H9 (cell line): ENCODE measurements around the gene CCDC13. TPM values are rescaled to one million over a fixed set of nuclear protein-coding genes. Genes with fewer than 3 reads are reported as not detected.

Experiments used
- DNase-seq: peaks from one replicate; pipeline ENCODE4 v3.0.0-alpha.2; 2017
- H2AFZ ChIP-seq: one replicate; pipeline ENCODE4 v1.6.1; 2013; ENCODE audit warnings: mild to moderate bottlenecking, low read length, control low read depth, moderate library complexity
- H2AK5ac ChIP-seq: 2 replicates; pipeline ENCODE4 v1.6.1; 2013; ENCODE audit warnings: low read length, control low read depth, mixed read lengths; ENCODE audit not compliant: insufficient read length
- H2BK120ac ChIP-seq: one replicate; pipeline ENCODE4 v1.6.1; 2013; ENCODE audit warnings: low read depth, mild to moderate bottlenecking, low read length, control low read depth, inconsistent platforms; ENCODE audit not compliant: poor library complexity, severe bottlenecking
- H2BK12ac ChIP-seq: 2 replicates; pipeline ENCODE4 v1.6.1; 2013; ENCODE audit warnings: low read length, control low read depth, mixed read lengths, low read depth; ENCODE audit not compliant: insufficient read length
- H2BK15ac ChIP-seq: 2 replicates; pipeline ENCODE4 v1.6.1; 2013; ENCODE audit warnings: low read depth, low read length, control low read depth
- H2BK20ac ChIP-seq: one replicate; pipeline ENCODE4 v1.6.1; 2013; ENCODE audit warnings: low read depth, mild to moderate bottlenecking, low read length, control low read depth, inconsistent platforms; ENCODE audit not compliant: poor library complexity, severe bottlenecking
- H2BK5ac ChIP-seq: 2 replicates; pipeline ENCODE4 v1.6.1; 2013; ENCODE audit warnings: low read length, control low read depth, mixed read lengths; ENCODE audit not compliant: insufficient read length
- H3K14ac ChIP-seq: 2 replicates; pipeline ENCODE4 v1.6.1; 2013; ENCODE audit warnings: low read length, control low read depth; ENCODE audit not compliant: insufficient read depth
- H3K18ac ChIP-seq: 2 replicates; pipeline ENCODE4 v1.6.1; 2013; ENCODE audit warnings: low read depth, mild to moderate bottlenecking, mixed read lengths, low read length, control low read depth; ENCODE audit not compliant: insufficient read length
- H3K23ac ChIP-seq: 2 replicates; pipeline ENCODE4 v1.6.1; 2013; ENCODE audit warnings: low read length, control low read depth, mixed read lengths, low read depth; ENCODE audit not compliant: insufficient read length
- H3K23me2 ChIP-seq: 2 replicates; pipeline ENCODE4 v1.6.1; 2013; ENCODE audit warnings: low read depth, mild to moderate bottlenecking, mixed read lengths, low read length, control low read depth; ENCODE audit not compliant: insufficient read length, poor library complexity, severe bottlenecking
- H3K27ac ChIP-seq: 2 replicates; pipeline ENCODE4 v1.5.1; 2013; ENCODE audit warnings: low read length, control low read depth, mixed read lengths, low read depth; ENCODE audit not compliant: insufficient read length
- H3K27me3 ChIP-seq: 2 replicates; pipeline ENCODE4 v1.6.1; 2013; ENCODE audit warnings: low read length, control low read depth, inconsistent platforms; ENCODE audit not compliant: insufficient read depth
- H3K4ac ChIP-seq: 2 replicates; pipeline ENCODE4 v1.6.1; 2013; ENCODE audit warnings: low read depth, mild to moderate bottlenecking, control low read depth, inconsistent platforms, low read length, moderate library complexity
- H3K4me1 ChIP-seq: 2 replicates; pipeline ENCODE4 v1.6.1; 2013; ENCODE audit warnings: low read length, control low read depth, inconsistent platforms; ENCODE audit not compliant: insufficient read depth
- H3K4me2 ChIP-seq: 2 replicates; pipeline ENCODE4 v1.6.1; 2013; ENCODE audit warnings: low read length, control low read depth, mixed read lengths; ENCODE audit not compliant: insufficient read length, insufficient read depth
- H3K56ac ChIP-seq: 2 replicates; pipeline ENCODE4 v1.6.1; 2013; ENCODE audit warnings: low read depth, mild to moderate bottlenecking, mixed read lengths, low read length, control low read depth; ENCODE audit not compliant: insufficient read length
- H3K79me1 ChIP-seq: 2 replicates; pipeline ENCODE4 v1.6.1; 2013; ENCODE audit warnings: low read depth, mild to moderate bottlenecking, moderate library complexity, low read length, control low read depth, inconsistent platforms; ENCODE audit not compliant: insufficient read depth, poor library complexity, severe bottlenecking
- H3K79me2 ChIP-seq: 2 replicates; pipeline ENCODE4 v1.6.1; 2013; ENCODE audit warnings: low read length, control low read depth, inconsistent platforms; ENCODE audit not compliant: insufficient read depth
- H3K9ac ChIP-seq: 2 replicates; pipeline ENCODE4 v1.6.1; 2013; ENCODE audit warnings: low read length, control low read depth, mixed read lengths; ENCODE audit not compliant: insufficient read length; ENCODE audit errors: extremely low read depth
- H3K9me3 ChIP-seq: one replicate; pipeline ENCODE4 v1.6.1; 2013; ENCODE audit warnings: low read depth, low read length, inconsistent platforms; ENCODE audit not compliant: control insufficient read depth
- H3T11ph ChIP-seq: one replicate; pipeline ENCODE4 v1.6.1; 2013; ENCODE audit warnings: mild to moderate bottlenecking, low read length, control low read depth, inconsistent platforms
- H4K20me1 ChIP-seq: one replicate; pipeline ENCODE4 v1.6.1; 2013; ENCODE audit not compliant: control insufficient read depth, insufficient read length, insufficient read depth
- H4K5ac ChIP-seq: 2 replicates; pipeline ENCODE4 v1.6.1; 2013; ENCODE audit warnings: low read depth, mild to moderate bottlenecking, mixed read lengths, low read length, control low read depth; ENCODE audit not compliant: insufficient read length
- H4K8ac ChIP-seq: replicated peaks from 2 replicates; pipeline ENCODE4 v1.6.1; 2013; ENCODE audit warnings: low read length, control low read depth, mixed read lengths, low read depth; ENCODE audit not compliant: insufficient read length
- H4K91ac ChIP-seq: 2 replicates; pipeline ENCODE4 v1.6.1; 2013; ENCODE audit warnings: low read depth, mild to moderate bottlenecking, moderate library complexity, mixed read lengths, low read length, control low read depth; ENCODE audit not compliant: insufficient read length
- H3K27ac Mint-ChIP-seq, 3 experiments: 2 replicates in 2 of 3; 3 replicates in 1 of 3; pipeline ENCODE4 v1.8.0; 2020 to 2021; ENCODE audit warnings: mixed read lengths in 3 of 3, mild to moderate bottlenecking in 1 of 3, moderate library complexity in 1 of 3
- H3K27me3 Mint-ChIP-seq: 2 replicates; pipeline ENCODE4 v1.8.0; 2021; ENCODE audit warnings: low read depth, mild to moderate bottlenecking, moderate library complexity, mixed read lengths
- H3K36me3 Mint-ChIP-seq, 3 experiments: 2 replicates in 2 of 3; 3 replicates in 1 of 3; pipeline ENCODE4 v1.8.0; 2020 to 2021; ENCODE audit warnings: low read depth in 3 of 3, mixed read lengths in 3 of 3; ENCODE audit not compliant: insufficient read depth in 1 of 3
- H3K4me1 Mint-ChIP-seq, 2 experiments: 2 replicates each; pipeline ENCODE4 v1.8.0; 2020; ENCODE audit warnings: mixed read lengths in 2 of 2
- H3K4me3 Mint-ChIP-seq, 2 experiments: 2 replicates in 1 of 2; 3 replicates in 1 of 2; pipeline ENCODE4 v1.8.0; 2020 to 2021; ENCODE audit warnings: mild to moderate bottlenecking in 2 of 2, mixed read lengths in 2 of 2, moderate library complexity in 1 of 2
- H3K9me3 Mint-ChIP-seq, 2 experiments: 2 replicates in 1 of 2; 3 replicates in 1 of 2; pipeline ENCODE4 v1.8.0; 2020; ENCODE audit warnings: mild to moderate bottlenecking in 2 of 2, mixed read lengths in 2 of 2, moderate library complexity in 1 of 2
- WGBS: extraction: QIAGEN DNeasy Blood & Tissue Kit; methylation state at CpG from one replicate; pipeline ENCODE4 v1.1.7; 2013; ENCODE audit warnings: missing lambda C conversion rate, low lambda C conversion rate, mixed read lengths; ENCODE audit not compliant: insufficient read length; ENCODE audit errors: extremely low coverage; 5-methylcytosine and 5-hydroxymethylcytosine counted together
- total RNA-seq: library from RNA; stranded (reverse); gene quantifications from 2 replicates; pipeline ENCODE4 v1.2.1, GENCODE V29; 2021
- TF ChIP-seq, protein P1 (sequence below): fragments of 200-600 bp; sonication (generic); conservative IDR thresholded peaks from 3 replicates; pipeline ENCODE4 v1.8.0; 2021; ENCODE audit warnings: antibody characterized with exemption, mild to moderate bottlenecking

CCDC13 gene
- total RNA-seq, 1 experiment from 2014 or later, result not detected

DNA sequence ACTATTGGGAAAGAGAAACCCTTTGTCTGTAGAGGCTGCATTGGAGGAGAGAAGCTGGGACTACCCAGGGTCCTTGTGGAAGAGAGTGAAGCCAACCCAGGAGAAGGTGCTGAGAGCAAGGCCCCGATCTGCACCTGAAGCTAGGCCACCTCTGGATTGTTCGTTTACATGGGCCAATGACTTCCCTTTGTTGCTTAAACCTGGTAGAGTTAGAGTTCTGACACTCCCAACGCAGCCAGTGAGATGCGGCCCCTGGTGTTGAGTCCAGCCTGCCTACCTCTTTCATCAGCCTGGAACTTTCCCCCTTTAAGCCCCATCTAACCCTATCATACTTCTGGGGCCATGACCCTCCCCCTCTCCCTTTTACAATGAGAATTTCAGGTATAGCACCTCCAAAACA lies 30.8 kb downstream of the CCDC13 start:
- Histone ChIP-seq H2BK20ac (no peak overlapping the region), H4K20me1 (no peaks in the 10 kb centered on the region), H2BK15ac (no peak overlapping the region), H2BK12ac (no peak overlapping the region), H3K14ac (no peak overlapping the region), H3K4me2 (no peak overlapping the region), H3K18ac (no peak overlapping the region), H3K27me3 (no peaks in the 10 kb centered on the region), H3K79me1 (no peaks in the 10 kb centered on the region), H3K27ac (no peak overlapping the region), H2AK5ac (no peak overlapping the region), H3K4me1 (no peaks in the 10 kb centered on the region), H2AFZ (no peak overlapping the region), H3T11ph (no peak overlapping the region), H3K4ac (no peak overlapping the region), H4K8ac (no peak overlapping the region), H4K91ac (no peak overlapping the region), H3K9me3 (no peaks in the 10 kb centered on the region), H3K56ac (no peak overlapping the region), H2BK5ac (no peak overlapping the region), H4K5ac (no peak overlapping the region), H3K9ac (no peak overlapping the region), H3K79me2 (no peaks in the 10 kb centered on the region), H2BK120ac (no peak overlapping the region), H3K23me2 (no peaks in the 10 kb centered on the region), H3K23ac (no peak overlapping the region)
- Mint-ChIP-seq H3K27ac (peak overlapping the region in 1 of 3 experiments; percentile 70; a peak in 1 of 7 replicates), H3K27me3 (peaks cover 9% of the 10 kb centered on the region), H3K4me1 (peaks cover 21 to 22% of the 10 kb centered on the region in 2 experiments), H3K9me3 (peaks cover 0 to 3% of the 10 kb centered on the region in 2 experiments; a peak in 2 of 5 replicates), H3K4me3 (no peak overlapping the region), H3K36me3 (no peaks in the 10 kb centered on the region)
- WGBS, result no CpG with 5 or more reads among the region's 4 CpGs
- DNase-seq, result peak; percentile 4
- TF ChIP-seq, protein P1, sequence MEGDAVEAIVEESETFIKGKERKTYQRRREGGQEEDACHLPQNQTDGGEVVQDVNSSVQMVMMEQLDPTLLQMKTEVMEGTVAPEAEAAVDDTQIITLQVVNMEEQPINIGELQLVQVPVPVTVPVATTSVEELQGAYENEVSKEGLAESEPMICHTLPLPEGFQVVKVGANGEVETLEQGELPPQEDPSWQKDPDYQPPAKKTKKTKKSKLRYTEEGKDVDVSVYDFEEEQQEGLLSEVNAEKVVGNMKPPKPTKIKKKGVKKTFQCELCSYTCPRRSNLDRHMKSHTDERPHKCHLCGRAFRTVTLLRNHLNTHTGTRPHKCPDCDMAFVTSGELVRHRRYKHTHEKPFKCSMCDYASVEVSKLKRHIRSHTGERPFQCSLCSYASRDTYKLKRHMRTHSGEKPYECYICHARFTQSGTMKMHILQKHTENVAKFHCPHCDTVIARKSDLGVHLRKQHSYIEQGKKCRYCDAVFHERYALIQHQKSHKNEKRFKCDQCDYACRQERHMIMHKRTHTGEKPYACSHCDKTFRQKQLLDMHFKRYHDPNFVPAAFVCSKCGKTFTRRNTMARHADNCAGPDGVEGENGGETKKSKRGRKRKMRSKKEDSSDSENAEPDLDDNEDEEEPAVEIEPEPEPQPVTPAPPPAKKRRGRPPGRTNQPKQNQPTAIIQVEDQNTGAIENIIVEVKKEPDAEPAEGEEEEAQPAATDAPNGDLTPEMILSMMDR, result no peak
